ENCODE measurements around the gene UHRF2.

Gene UHRF2

GRCh38 chr9:6461619-6462018, 48.6 kb downstream of the UHRF2 start:
- FAIRE-seq, result no peak
- no peak for TF ChIP-seq POLR2AphosphoS5 (IDR thresholded peaks at IDR 0.05; ENCODE audit: low read depth, low read length)
- no peak for TF ChIP-seq POLR2A (IDR thresholded peaks at IDR 0.05; ENCODE audit: low read depth, low read length)
- TF ChIP-seq TAF1 (IDR thresholded peaks at IDR 0.05; ENCODE audit: borderline replicate concordance, low read depth, low read length), result no peak
- no peak for DNase-seq (ENCODE audit: insufficient read length)

GRCh38 chr9:6467006-6467625, 54.1 kb downstream of the UHRF2 start:
- TF ChIP-seq POLR2A (IDR thresholded peaks at IDR 0.05; ENCODE audit: low read depth, low read length), result no peak
- no peak for TF ChIP-seq POLR2AphosphoS5 (IDR thresholded peaks at IDR 0.05; ENCODE audit: low read depth, low read length)
- DNase-seq (ENCODE audit: insufficient read length), result no peak
- FAIRE-seq, result no peak

- FAIRE-seq (no peak), DNase-seq (ENCODE audit: insufficient read length) (no peak)
- no peak for TF ChIP-seq TAF1 (IDR thresholded peaks at IDR 0.05; ENCODE audit: borderline replicate concordance, low read depth, low read length)
- TF ChIP-seq POLR2AphosphoS5 (IDR thresholded peaks at IDR 0.05; ENCODE audit: low read depth, low read length), result no peak
- TF ChIP-seq POLR2A (IDR thresholded peaks at IDR 0.05; ENCODE audit: low read depth, low read length), result no peak
These were observed 58.3 kb downstream of the UHRF2 start for GRCh38 chr9:6471231-6471850.

GRCh38 chr9:6473151-6473550, 60.2 kb downstream of the UHRF2 start:
- no peak for TF ChIP-seq POLR2AphosphoS5 (IDR thresholded peaks at IDR 0.05; ENCODE audit: low read depth, low read length)
- TF ChIP-seq TAF1 (IDR thresholded peaks at IDR 0.05; ENCODE audit: borderline replicate concordance, low read depth, low read length), result no peak
- TF ChIP-seq POLR2A (IDR thresholded peaks at IDR 0.05; ENCODE audit: low read depth, low read length), result no peak
- FAIRE-seq (no peak), DNase-seq (ENCODE audit: insufficient read length) (no peak)

GRCh38 chr9:6479959-6480358, 67.0 kb downstream of the UHRF2 start:
- TF ChIP-seq POLR2A (IDR thresholded peaks at IDR 0.05; ENCODE audit: low read depth, low read length), result no peak
- no peak for TF ChIP-seq TAF1 (IDR thresholded peaks at IDR 0.05; ENCODE audit: borderline replicate concordance, low read depth, low read length)
- TF ChIP-seq POLR2AphosphoS5 (IDR thresholded peaks at IDR 0.05; ENCODE audit: low read depth, low read length), result no peak
- FAIRE-seq, result no peak
- no peak for DNase-seq (ENCODE audit: insufficient read length)

- FAIRE-seq (no peak), DNase-seq (ENCODE audit: insufficient read length) (no peak)
- TF ChIP-seq POLR2A (IDR thresholded peaks at IDR 0.05; ENCODE audit: low read depth, low read length) (no peak), TAF1 (IDR thresholded peaks at IDR 0.05; ENCODE audit: borderline replicate concordance, low read depth, low read length) (no peak), POLR2AphosphoS5 (IDR thresholded peaks at IDR 0.05; ENCODE audit: low read depth, low read length) (no peak)
These were observed 71.2 kb downstream of the UHRF2 start for GRCh38 chr9:6484210-6484609.

DNA sequence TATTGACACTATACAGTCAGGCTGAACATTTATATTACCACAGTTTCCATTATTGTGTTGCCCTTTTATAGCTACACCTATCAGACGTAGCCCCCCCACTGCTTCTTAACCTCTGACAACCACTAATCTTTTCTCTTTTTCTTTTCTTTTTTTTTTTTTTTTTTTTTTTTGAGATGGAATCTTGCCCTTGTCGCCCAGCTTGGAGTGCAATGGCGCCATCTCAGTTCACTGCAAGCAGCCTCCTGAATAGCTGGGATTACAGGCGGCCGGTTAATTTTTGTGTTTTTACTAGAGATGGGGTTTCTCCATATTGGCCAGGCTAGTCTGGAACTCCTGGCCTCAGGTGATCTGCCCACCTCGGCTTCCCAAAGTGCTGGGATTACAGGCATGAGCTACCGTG, 75.4 kb downstream of the UHRF2 start:
- DNase-seq (ENCODE audit: insufficient read length) (no peak), FAIRE-seq (no peak)
- no peak for TF ChIP-seq TAF1 (IDR thresholded peaks at IDR 0.05; ENCODE audit: borderline replicate concordance, low read depth, low read length)
- TF ChIP-seq POLR2AphosphoS5 (IDR thresholded peaks at IDR 0.05; ENCODE audit: low read depth, low read length), result no peak
- TF ChIP-seq POLR2A (IDR thresholded peaks at IDR 0.05; ENCODE audit: low read depth, low read length), result no peak

DNA sequence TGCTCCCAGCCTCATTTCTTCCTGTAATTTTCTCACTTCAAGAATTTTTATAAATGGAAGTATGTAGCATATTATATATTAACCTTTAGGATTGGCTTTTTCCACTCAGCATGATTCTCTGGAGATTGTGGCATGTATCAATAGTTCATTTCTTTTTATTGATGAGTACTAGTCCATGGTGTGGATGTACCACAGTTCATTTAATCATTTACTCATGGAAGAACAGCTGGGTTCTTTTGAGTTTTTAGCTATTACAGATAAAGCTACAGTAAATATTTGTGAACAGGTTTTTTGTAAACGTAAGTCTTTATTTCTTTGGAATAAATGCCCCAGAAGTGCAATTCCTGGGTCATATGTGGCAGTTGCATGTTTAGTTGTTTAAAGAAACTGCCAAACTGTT, 76.1 kb downstream of the UHRF2 start:
- FAIRE-seq (peak; percentile 5), DNase-seq (ENCODE audit: insufficient read length) (no peak)
- TF ChIP-seq TAF1 (IDR thresholded peaks at IDR 0.05; ENCODE audit: borderline replicate concordance, low read depth, low read length) (no peak), POLR2AphosphoS5 (IDR thresholded peaks at IDR 0.05; ENCODE audit: low read depth, low read length) (no peak), POLR2A (IDR thresholded peaks at IDR 0.05; ENCODE audit: low read depth, low read length) (no peak)

DNA sequence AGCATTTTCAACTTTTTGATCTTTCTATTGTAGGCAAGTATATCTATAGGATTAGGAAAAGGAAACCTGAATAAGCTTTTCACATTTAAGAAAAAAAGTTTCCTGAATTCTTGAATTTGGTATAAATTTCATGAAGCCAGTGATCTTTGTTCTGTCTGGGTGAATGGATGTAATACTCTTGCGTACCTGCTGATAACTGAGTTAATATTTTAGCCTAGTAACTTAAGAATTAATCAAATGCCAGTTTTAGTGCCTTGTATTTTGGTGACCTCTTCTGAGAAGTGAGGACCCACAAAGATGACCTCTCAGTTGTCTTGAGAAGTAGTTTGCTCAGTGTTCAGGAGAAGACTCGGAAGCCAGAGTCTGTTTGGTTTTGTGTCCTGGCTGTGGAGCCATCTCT, 77.9 kb downstream of the UHRF2 start:
- FAIRE-seq (no peak), DNase-seq (ENCODE audit: insufficient read length) (no peak)
- TF ChIP-seq TAF1 (IDR thresholded peaks at IDR 0.05; ENCODE audit: borderline replicate concordance, low read depth, low read length), result no peak
- TF ChIP-seq POLR2AphosphoS5 (IDR thresholded peaks at IDR 0.05; ENCODE audit: low read depth, low read length), result no peak
- TF ChIP-seq POLR2A (IDR thresholded peaks at IDR 0.05; ENCODE audit: low read depth, low read length), result no peak

DNA sequence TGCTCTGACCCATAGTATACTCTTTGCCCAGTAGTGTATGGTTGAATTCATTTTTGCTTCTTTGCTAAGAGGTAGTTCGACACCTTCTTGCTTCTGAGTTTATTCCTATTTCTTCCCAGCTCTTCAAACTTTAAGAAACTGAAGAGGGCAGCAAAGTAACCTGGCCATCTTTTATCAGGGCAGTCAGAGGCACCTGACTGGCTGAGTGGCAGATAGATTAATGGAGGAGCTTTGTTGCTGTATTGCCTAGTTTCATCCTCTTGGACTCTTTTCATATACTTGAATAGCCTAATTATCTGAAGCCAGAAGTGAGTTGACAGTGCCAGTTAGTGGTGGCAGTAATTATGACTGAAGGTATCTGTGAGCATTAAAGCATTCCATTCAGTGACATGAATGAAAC, 82.5 kb downstream of the UHRF2 start:
- FAIRE-seq (no peak), DNase-seq (ENCODE audit: insufficient read length) (no peak)
- no peak for TF ChIP-seq TAF1 (IDR thresholded peaks at IDR 0.05; ENCODE audit: borderline replicate concordance, low read depth, low read length)
- TF ChIP-seq POLR2A (IDR thresholded peaks at IDR 0.05; ENCODE audit: low read depth, low read length), result no peak
- TF ChIP-seq POLR2AphosphoS5 (IDR thresholded peaks at IDR 0.05; ENCODE audit: low read depth, low read length), result no peak

- no peak for FAIRE-seq
- DNase-seq (ENCODE audit: insufficient read length), result no peak
- TF ChIP-seq TAF1 (IDR thresholded peaks at IDR 0.05; ENCODE audit: borderline replicate concordance, low read depth, low read length) (no peak), POLR2AphosphoS5 (IDR thresholded peaks at IDR 0.05; ENCODE audit: low read depth, low read length) (no peak), POLR2A (IDR thresholded peaks at IDR 0.05; ENCODE audit: low read depth, low read length) (no peak)
These were observed 86.0 kb downstream of the UHRF2 start for GRCh38 chr9:6498982-6499381.

DNA sequence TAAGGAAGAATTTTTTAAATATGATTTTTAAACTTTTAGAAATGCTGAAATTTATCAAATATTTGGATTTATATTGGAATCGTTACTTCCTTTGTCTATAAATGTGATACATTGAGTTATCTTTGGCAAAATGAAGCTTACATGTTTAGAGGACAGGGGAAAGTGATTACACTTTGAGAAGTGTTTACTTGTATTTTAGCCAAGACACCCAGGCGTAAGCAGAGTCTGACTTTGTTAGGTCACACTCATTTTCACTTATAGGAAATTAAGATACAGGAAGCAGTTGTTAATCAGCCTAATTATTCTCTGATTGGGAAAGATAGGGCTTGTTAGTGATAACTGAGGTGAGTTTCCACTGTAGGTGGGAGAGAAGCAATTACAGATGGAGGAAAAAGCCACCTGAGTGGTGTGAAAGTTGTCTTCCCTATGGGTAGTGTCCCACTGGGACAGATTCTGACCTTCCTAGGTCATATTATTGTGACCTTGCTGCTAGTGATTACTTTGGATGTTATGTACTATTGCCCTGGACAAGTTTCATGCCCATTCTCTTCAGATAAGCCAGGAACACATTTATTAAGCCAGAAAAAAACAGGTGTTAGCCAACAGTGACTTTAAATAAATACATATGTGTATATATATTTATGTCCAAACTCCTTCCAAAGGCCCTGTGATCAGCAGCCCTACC, 88.7 kb downstream of the UHRF2 start:
- no peak for TF ChIP-seq TAF1 (IDR thresholded peaks at IDR 0.05; ENCODE audit: borderline replicate concordance, low read depth, low read length)
- no peak for TF ChIP-seq POLR2AphosphoS5 (IDR thresholded peaks at IDR 0.05; ENCODE audit: low read depth, low read length)
- TF ChIP-seq POLR2A (IDR thresholded peaks at IDR 0.05; ENCODE audit: low read depth, low read length), result no peak
- FAIRE-seq, result no peak
- no peak for DNase-seq (ENCODE audit: insufficient read length)

Data from GM12892 (cell line).